Endothelial cell of umbilical vein (primary cell): ENCODE measurements around the gene SKIDA1. TPM values are rescaled to one million over a fixed set of nuclear protein-coding genes. Genes with fewer than 3 reads are reported as not detected.

ENCODE experiments used
- BruUV-seq: library from RNA; stranded (reverse); fragments of 400-500 nt; replicated peaks from 2 replicates; lab custom pipeline; 2021; lab: Mats Ljungman, UMichigan
- CTCF ChIA-PET: fragments of 300-600, 350-600 bp; sonication (Branson Sonifier 250); formaldehyde crosslinking; loops from one replicate; lab custom pipeline; 2021; ENCODE audit warnings: antibody characterized with exemption, inconsistent platforms; lab: Charles Lee
- POLR2A ChIA-PET: fragments of 300-600, 350-600 bp; sonication (Branson Sonifier 250); formaldehyde crosslinking; loops from one replicate; lab custom pipeline; 2021; ENCODE audit warnings: antibody characterized with exemption, inconsistent platforms; lab: Charles Lee
- DNase-seq: peaks from one replicate; pipeline ENCODE4 v3.0.0-alpha.2; 2011; ENCODE audit warnings: low read depth, low spot score
- FAIRE-seq: peaks from 2 replicates; lab custom pipeline; 2011; peaks lifted over from hg19 to GRCh38; lab: Jason Lieb, UNC
- H2AFZ ChIP-seq: 2 replicates; pipeline ENCODE4 v1.6.0; 2012; ENCODE audit warnings: low read depth, low read length, control low read depth, inconsistent platforms
- H3K27ac ChIP-seq: 2 replicates; pipeline ENCODE4 v1.5.1; 2011; ENCODE audit warnings: low read depth, mild to moderate bottlenecking, control low read depth, low read length, moderate library complexity; ENCODE audit not compliant: insufficient read depth
- H3K27me3 ChIP-seq, 2 experiments: 2 replicates each; pipeline versions ENCODE4 v1.6.0 to v1.6.1; 2011; ENCODE audit warnings: low read length in 2 of 2, mixed read lengths in 1 of 2; ENCODE audit not compliant: control insufficient read depth in 2 of 2, insufficient read depth in 2 of 2
- H3K36me3 ChIP-seq, 2 experiments: 2 replicates in 1 of 2; 3 replicates in 1 of 2; pipeline ENCODE4 v1.5.1; 2011; ENCODE audit warnings: low read length in 2 of 2, mild to moderate bottlenecking in 1 of 2, moderate library complexity in 1 of 2; ENCODE audit not compliant: control insufficient read depth in 2 of 2, insufficient read depth in 2 of 2; ENCODE audit errors: extremely low read depth in 1 of 2
- H3K4me1 ChIP-seq: 3 replicates; pipeline ENCODE4 v1.5.1; 2011; ENCODE audit warnings: mild to moderate bottlenecking, low read length; ENCODE audit not compliant: control insufficient read depth, insufficient read depth; ENCODE audit errors: extremely low read depth
- H3K4me2 ChIP-seq: 2 replicates; pipeline ENCODE4 v1.6.1; 2011; ENCODE audit warnings: low read length, control low read depth, mixed read lengths; ENCODE audit not compliant: insufficient read depth
- H3K4me3 ChIP-seq, 3 experiments: fragments of 200-600 bp in 1 of 3; sonication (generic), shearing (Covaris generic) in 1 of 3; replicated peaks in 1 of 3; 2 replicates each; pipeline ENCODE4 v1.5.1; 2011 to 2016; ENCODE audit warnings: control low read depth in 3 of 3, low read length in 3 of 3, mild to moderate bottlenecking in 2 of 3, inconsistent platforms in 1 of 3, low read depth in 1 of 3, moderate library complexity in 1 of 3; ENCODE audit not compliant: insufficient read depth in 1 of 3
- H3K79me2 ChIP-seq: 2 replicates; pipeline ENCODE4 v1.6.0; 2012; ENCODE audit warnings: low read length, inconsistent platforms; ENCODE audit not compliant: control insufficient read depth, insufficient read depth
- H3K9ac ChIP-seq: replicated peaks from 2 replicates; pipeline ENCODE3; 2011; ENCODE audit warnings: low read length, control low read depth; ENCODE audit not compliant: insufficient read depth; ENCODE audit errors: extremely low read depth
- H3K9me1 ChIP-seq: replicated peaks from 3 replicates; pipeline ENCODE4 v1.6.0; 2011; ENCODE audit warnings: mild to moderate bottlenecking, low read length; ENCODE audit not compliant: control insufficient read depth, insufficient read depth; ENCODE audit errors: extremely low read depth
- H3K9me3 ChIP-seq: replicated peaks from 2 replicates; pipeline ENCODE4 v1.5.1; 2012; ENCODE audit warnings: low read length, inconsistent platforms; ENCODE audit not compliant: control insufficient read depth, insufficient read depth
- H4K20me1 ChIP-seq: replicated peaks from 2 replicates; pipeline ENCODE3; 2011; ENCODE audit warnings: mild to moderate bottlenecking, low read length; ENCODE audit not compliant: control insufficient read depth, insufficient read depth; ENCODE audit errors: extremely low read depth
- CTCF ChIP-seq, 2 donors: IDR thresholded peaks; 1 replicate in 1 of 2; 2 replicates in 1 of 2; pipeline ENCODE4 v1.5.1; 2011; ENCODE audit warnings: low read length in 2 of 2, mild to moderate bottlenecking in 2 of 2, moderate library complexity in 2 of 2, control low read depth in 1 of 2, inconsistent platforms in 1 of 2, low read depth in 1 of 2; ENCODE audit not compliant: insufficient read depth in 1 of 2; ENCODE audit errors: extremely low read depth in 1 of 2
- EZH2 ChIP-seq: IDR thresholded peaks from 2 replicates; pipeline ENCODE4 v1.6.1; 2012; ENCODE audit warnings: borderline replicate concordance, low read depth, mild to moderate bottlenecking, moderate library complexity, low read length, inconsistent platforms; ENCODE audit not compliant: severe bottlenecking
- FOS ChIP-seq: IDR thresholded peaks from 2 replicates; pipeline ENCODE4 v1.6.1; 2011; ENCODE audit warnings: mild to moderate bottlenecking, low read length, moderate library complexity, borderline replicate concordance; ENCODE audit not compliant: insufficient read depth
- GATA2 ChIP-seq: IDR thresholded peaks from 2 replicates; pipeline ENCODE4 v1.7.0; 2011; ENCODE audit warnings: low read depth, mild to moderate bottlenecking, moderate library complexity, mixed read lengths, low read length; ENCODE audit not compliant: insufficient read length, insufficient read depth
- JUN ChIP-seq: IDR thresholded peaks from 2 replicates; pipeline ENCODE4 v1.6.1; 2011; ENCODE audit warnings: borderline replicate concordance, low read depth; ENCODE audit not compliant: insufficient read length, insufficient read depth
- MYC ChIP-seq: IDR thresholded peaks from one replicate; pipeline ENCODE4 v1.6.1; 2011; ENCODE audit warnings: mild to moderate bottlenecking, low read depth, low read length
- POLR2A ChIP-seq: IDR thresholded peaks from 2 replicates; pipeline ENCODE4 v1.6.1; 2012; ENCODE audit warnings: low read depth, mild to moderate bottlenecking, control low read depth, low read length
- POLR2AphosphoS5 ChIP-seq: IDR thresholded peaks from 2 replicates; pipeline ENCODE4 v1.6.1; 2012; ENCODE audit warnings: low read depth, mild to moderate bottlenecking, control low read depth, low read length, moderate library complexity; ENCODE audit not compliant: insufficient read depth
- dilution Hi-C: fragments of 300-500 bp; cut with MboI; formaldehyde crosslinking; loops from one replicate; pipeline ENCODE4 v1.15.0; 2019; ENCODE audit warnings: low sequenced_read_pairs; ENCODE audit not compliant: extremely low pct_ligation_motif_present
- intact Hi-C: fragments of 100-400 bp; cut with micrococcal nuclease; formaldehyde crosslinking; loops from one replicate; pipeline ENCODE4 v1.10.0; 2022
- polyA plus RNA-seq, 4 experiments: library from polyadenylated mRNA; depleted of rRNA in 3 of 4; stranded (reverse) in 3 of 4; unstranded in 1 of 4; fragments of >200 nt; gene quantifications; 2 replicates each; pipeline versions ENCODE4 v1.2.1 to v1.2.3, GENCODE V29; 2011 to 2012; ENCODE audit warnings: missing spikeins in 1 of 4
- total RNA-seq: library from RNA; stranded (reverse); gene quantifications from 2 replicates; pipeline ENCODE4 v1.2.3, GENCODE V29; 2021
- TF ChIP-seq, protein P1 (sequence below): IDR thresholded peaks from 2 replicates; pipeline ENCODE4 v1.6.1; 2011; ENCODE audit not compliant: insufficient read depth, insufficient read length

Gene SKIDA1
- total and polyA plus RNA-seq, 2 donors (not counting 3 experiments of a cell fraction or from before 2014, with no cell fraction given), result 0.21 to 0.71 TPM

DNA sequence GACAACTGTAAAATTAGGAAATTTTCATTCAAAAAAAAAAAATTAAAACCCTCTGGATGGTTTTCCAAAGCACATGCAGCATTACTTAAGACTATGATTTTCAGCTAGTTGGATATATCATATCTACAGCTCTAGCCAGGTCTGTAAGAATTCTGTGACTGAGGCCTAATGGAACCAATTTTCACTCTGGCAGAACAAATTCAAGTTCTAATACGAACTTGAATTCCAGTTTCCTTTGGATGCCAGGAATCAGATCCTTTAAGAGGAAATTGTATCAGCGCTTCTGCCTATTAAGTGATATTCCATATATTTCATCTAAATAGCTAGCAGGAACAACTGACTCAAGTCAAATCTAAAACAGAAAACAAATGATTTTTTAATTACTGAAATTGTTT, 34.8 kb downstream of the SKIDA1 start:
- intact Hi-C loops (loop anchor here (10.0 kb wide), 2 partner anchors 1064 to 1604 kb away; partner anchors contain the start of gene MSRB2), dilution Hi-C loops (no loop called here)
- no peak overlapping the region for H3K4me3 ChIP-seq
- no peaks in the 10 kb centered on the region for H3K9me1 ChIP-seq
- no TSS peak for BruUV-seq
- H4K20me1 ChIP-seq, result no peaks in the 10 kb centered on the region
- DNase-seq, result no peak
- no peak overlapping the region for H3K9ac ChIP-seq
- no peak overlapping the region for H2AFZ ChIP-seq
- no peak overlapping the region for H3K27ac ChIP-seq
- no peak overlapping the region for H3K4me2 ChIP-seq
- ChIA-PET POLR2A (no interaction called here), CTCF (interaction anchor here (1.2 to 7.5 kb wide), 2 partner anchors 212 to 216 kb away, joined by 3 to 125 read pairs; no protein-coding TSS in a partner anchor)
- H3K9me3 ChIP-seq, result no peaks in the 10 kb centered on the region
- H3K4me1 ChIP-seq, result peaks cover 7% of the 10 kb centered on the region
- no peak for FAIRE-seq
- H3K27me3 ChIP-seq, result no peaks in the 10 kb centered on the region
- TF ChIP-seq JUN (no peak), POLR2A (no peak), CTCF (IDR thresholded peaks at IDR 0.05; ENCODE audit: extremely low read depth in 1 of 2, insufficient read depth in 1 of 2, low read depth in 1 of 2, low read length in 2 of 2) (no peak), EZH2 (no peak), POLR2AphosphoS5 (no peak), MYC (no peak), FOS (no peak), GATA2 (no peak)
- TF ChIP-seq, protein P1, sequence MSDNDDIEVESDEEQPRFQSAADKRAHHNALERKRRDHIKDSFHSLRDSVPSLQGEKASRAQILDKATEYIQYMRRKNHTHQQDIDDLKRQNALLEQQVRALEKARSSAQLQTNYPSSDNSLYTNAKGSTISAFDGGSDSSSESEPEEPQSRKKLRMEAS, result no peak
- no peaks in the 10 kb centered on the region for H3K36me3 ChIP-seq
- no peaks in the 10 kb centered on the region for H3K79me2 ChIP-seq
